Kidney (tissue), 14 donors: Measurements from ENCODE around the gene RXFP3. TPM values are rescaled to one million over a fixed set of nuclear protein-coding genes. Genes with fewer than 3 reads are reported as not detected.

Experiments used
- DNase-seq, 5 donors: peaks; one replicate each; pipeline ENCODE4 v3.0.0-alpha.2; 2013 to 2020
- FAIRE-seq: peaks from 2 replicates; lab custom pipeline; 2012; peaks lifted over from hg19 to GRCh38; lab: Jason Lieb, UNC
- H3K27ac ChIP-seq, 2 donors: one replicate each; pipeline ENCODE4 v1.7.0; 2013; ENCODE audit warnings: low read depth in 2 of 2, low read length in 2 of 2, inconsistent platforms in 1 of 2
- H3K27me3 ChIP-seq: one replicate; pipeline ENCODE4 v1.7.1; 2013; ENCODE audit warnings: low read length, inconsistent platforms; ENCODE audit not compliant: control insufficient read depth, insufficient read depth
- H3K36me3 ChIP-seq, 3 donors: one replicate each; pipeline versions ENCODE4 v1.7.0 to v1.7.1; 2013; ENCODE audit warnings: low read length in 3 of 3, control low read depth in 1 of 3, inconsistent platforms in 1 of 3; ENCODE audit not compliant: insufficient read depth in 3 of 3, control insufficient read depth in 2 of 3
- H3K4me1 ChIP-seq, 3 donors: one replicate each; pipeline versions ENCODE4 v1.7.0 to v1.7.1; 2013; ENCODE audit warnings: low read length in 3 of 3, inconsistent platforms in 1 of 3, low read depth in 1 of 3; ENCODE audit not compliant: control insufficient read depth in 2 of 3, insufficient read depth in 2 of 3
- H3K4me3 ChIP-seq, 3 donors: one replicate each; pipeline versions ENCODE4 v1.7.0 to v1.8.1; 2013; ENCODE audit warnings: low read length in 3 of 3, control low read depth in 1 of 3, inconsistent platforms in 1 of 3
- H3K9ac ChIP-seq, 3 donors: one replicate each; pipeline versions ENCODE4 v1.7.0 to v1.7.1; 2013; ENCODE audit warnings: low read length in 3 of 3, control low read depth in 1 of 3, inconsistent platforms in 1 of 3
- H3K9me3 ChIP-seq, 3 donors: one replicate each; pipeline versions ENCODE4 v1.7.0 to v1.7.1; 2013; ENCODE audit warnings: low read length in 3 of 3, control low read depth in 1 of 3, inconsistent platforms in 1 of 3; ENCODE audit not compliant: control insufficient read depth in 2 of 3, insufficient read depth in 1 of 3
- CTCF ChIP-seq: IDR thresholded peaks from 3 replicates; pipeline ENCODE4 v1.5.1; 2012; ENCODE audit warnings: mild to moderate bottlenecking, moderate library complexity, borderline replicate concordance; ENCODE audit not compliant: insufficient read depth; ENCODE audit errors: extremely low read depth
- intact Hi-C: fragments of 100-400 bp; cut with DNase I; formaldehyde crosslinking; loops from one replicate; pipeline ENCODE4 v1.11.1; 2022
- polyA plus RNA-seq: library from polyadenylated mRNA; stranded (reverse); fragments of 350-450 nt; fragmentation: Illumina TruSeq; extraction: RNeasy Lipid Tissue Mini Kit (QIAGEN cat#74804); gene quantifications from one replicate; pipeline ENCODE4 v1.2.3, GENCODE V29; 2014; ENCODE audit warnings: low read depth, low replicate concordance; ENCODE audit not compliant: insufficient read depth
- total RNA-seq: library from RNA; stranded (reverse); fragmentation: NEBNext Ultra II Directional; extraction: Animal tissue kit (Norgen Biotek cat#: 25700); gene quantifications from one replicate; pipeline ENCODE4 v1.2.1, GENCODE V29; 2021
- donor health status: control.
- donor health status: control.
- donor health status: control.
- donor health status: control.
- donor health status: control.
- donor health status: DM: yes; HTN: yes; CAD: no.
- donor health status: Normal renal cell carcinoma (clear cell type).

RXFP3 gene
- total and polyA plus RNA-seq, 2 donors from 2014 or later: not detected

DNA sequence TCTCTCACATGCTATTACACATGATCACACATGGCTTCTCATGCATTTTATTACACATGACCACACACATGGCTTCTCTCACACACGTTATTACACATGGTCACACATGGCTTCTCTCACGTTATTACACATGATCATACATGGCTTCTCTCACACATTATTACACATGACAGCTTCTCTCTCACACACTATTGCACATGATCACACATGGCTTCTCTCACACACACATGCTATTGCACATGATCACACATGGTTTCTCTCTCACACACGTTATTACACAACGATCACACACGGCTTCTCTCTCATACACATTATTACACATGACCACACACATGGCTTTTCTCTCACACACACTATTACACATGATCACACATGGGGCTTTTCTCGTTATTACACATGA lies 49.3 kb downstream of the RXFP3 start:
- TF ChIP-seq CTCF: no peak
- no peak overlapping the region for H3K9ac ChIP-seq
- no peaks in the 10 kb centered on the region for H3K4me1 ChIP-seq
- no peaks in the 10 kb centered on the region for H3K27me3 ChIP-seq
- peak overlapping the region in 1 of 3 donors; percentile 3 for H3K4me3 ChIP-seq
- FAIRE-seq (no peak), DNase-seq (no peak)
- intact Hi-C loops: no loop called here
- H3K36me3 ChIP-seq: peaks cover 7 to 27% (median 9%) of the 10 kb centered on the region in 3 donors
- peaks cover 0 to 6% (median 0%) of the 10 kb centered on the region in 3 donors for H3K9me3 ChIP-seq
- H3K27ac ChIP-seq: no peak overlapping the region

Other genes with a start within 250 kb of the RXFP3 start
- 2.0 TPM for gene ADAMTS12, start 44.4 kb upstream of the RXFP3 start, total RNA-seq
- 0.75 TPM for gene ADAMTS12, start 44.4 kb upstream of the RXFP3 start, polyA plus RNA-seq
- gene SLC45A2, start 48.3 kb downstream of the RXFP3 start, total RNA-seq: 0.22 TPM
- gene SLC45A2, start 48.3 kb downstream of the RXFP3 start, polyA plus RNA-seq: 0.22 TPM
- 291 TPM for gene AMACR, start 71.7 kb downstream of the RXFP3 start, total RNA-seq
- gene AMACR, start 71.7 kb downstream of the RXFP3 start, polyA plus RNA-seq: 155 TPM
- gene C1QTNF3, start 106.8 kb downstream of the RXFP3 start, total RNA-seq: 38.4 TPM
- 6.3 TPM for gene C1QTNF3, start 106.8 kb downstream of the RXFP3 start, polyA plus RNA-seq